Muscle of arm (tissue), 12 donors: ENCODE measurements around the gene GMDS. TPM values are rescaled to one million over a fixed set of nuclear protein-coding genes. Genes with fewer than 3 reads are reported as not detected.

ENCODE experiments used
- DNase-seq: peaks from one replicate; pipeline ENCODE4 v3.0.0-alpha.2; 2013
- polyA plus RNA-seq, 12 donors: library from polyadenylated mRNA; unstranded; fragments of 120-200 nt; gene quantifications; one replicate each; pipeline ENCODE4 v1.2.1, GENCODE V29; 2013; ENCODE audit not compliant: insufficient read length in 12 of 12

The GMDS gene
- polyA plus RNA-seq, 12 donors = 8.6 to 22.6 (median 10.5) TPM; not detected in 1

DNA sequence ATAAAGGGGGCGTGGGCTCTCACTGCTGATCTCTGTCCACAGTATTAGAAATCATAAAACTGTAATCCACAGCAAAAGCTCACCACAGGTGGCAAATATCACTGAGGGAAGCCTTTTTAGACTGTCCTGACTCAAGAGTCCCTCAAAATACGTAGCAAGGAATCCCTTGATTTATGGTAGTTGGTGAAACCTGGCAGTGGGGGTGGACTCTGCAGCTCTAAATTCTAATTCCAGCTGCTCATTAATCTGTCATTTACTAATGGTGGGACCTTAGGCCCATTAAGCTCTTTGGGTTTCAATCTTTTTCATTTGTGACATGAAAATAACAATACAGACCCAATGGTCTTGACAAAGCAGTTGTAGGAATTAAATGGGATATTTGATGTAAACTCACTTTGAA, 32.3 kb downstream of the GMDS start:
- no peak for DNase-seq

DNA sequence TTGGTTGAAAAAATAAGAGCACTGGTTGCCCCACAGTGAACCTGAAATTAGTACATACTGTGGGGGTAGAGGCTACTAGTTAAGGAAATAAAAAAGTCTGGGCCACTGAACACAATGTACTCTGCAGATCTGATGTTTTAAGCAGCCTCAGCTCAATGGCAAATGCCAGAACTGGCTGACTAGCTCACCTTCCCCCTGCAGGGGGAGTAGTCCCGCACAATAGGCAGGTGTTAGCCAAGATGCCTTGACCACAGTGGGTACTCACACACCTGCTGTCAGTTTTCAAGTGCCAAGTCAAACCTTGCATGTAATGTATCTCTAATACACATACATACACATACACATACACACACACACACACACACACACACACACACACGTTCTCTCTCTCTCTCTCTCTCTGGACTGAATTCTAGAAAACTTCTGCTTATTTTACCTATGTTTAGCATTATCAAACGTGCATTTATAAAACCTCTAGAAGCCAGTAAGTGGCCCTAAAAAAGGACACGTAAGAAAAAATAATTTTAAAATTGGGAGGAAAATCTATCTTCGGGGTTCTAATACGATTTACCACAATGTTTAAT, 36.1 kb downstream of the GMDS start:
- DNase-seq = no peak

DNA sequence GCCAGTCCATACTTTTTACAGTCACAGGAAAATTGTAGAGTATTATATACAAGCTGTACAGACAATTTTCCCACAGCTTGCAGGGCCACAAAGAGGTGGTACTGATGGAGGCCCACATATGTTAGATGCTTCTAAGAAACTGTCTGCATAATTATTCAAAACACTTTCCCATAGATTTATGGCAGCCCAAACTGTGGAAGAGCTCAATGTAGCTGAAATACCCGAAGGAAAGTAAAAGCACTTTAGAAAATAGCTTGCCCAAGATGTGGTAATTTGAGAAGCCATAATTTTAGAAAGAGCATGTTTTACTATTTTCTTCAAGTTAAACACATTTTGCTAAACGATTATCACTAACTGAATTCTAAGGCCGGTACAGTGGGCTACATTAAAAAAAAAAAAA, 36.9 kb downstream of the GMDS start:
- no peak for DNase-seq

DNA sequence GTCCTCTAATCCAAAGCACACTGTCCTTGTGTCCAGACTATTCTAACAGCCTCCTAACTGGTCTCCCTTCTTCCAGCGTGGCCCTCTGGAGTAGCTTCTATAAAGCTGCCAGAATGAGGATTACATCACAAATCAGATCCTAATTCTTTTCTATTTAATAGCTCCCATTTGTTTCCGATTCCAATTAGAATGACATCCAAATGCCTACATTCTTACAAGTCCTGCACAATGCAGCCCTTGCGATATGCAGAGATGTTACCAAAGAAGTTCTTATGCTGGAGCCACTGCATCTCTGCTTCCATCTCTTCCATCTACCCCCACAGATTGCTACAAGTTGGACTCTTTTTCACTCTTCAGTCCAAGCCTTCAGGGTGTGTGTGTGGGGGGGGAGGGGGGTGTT, 40.0 kb downstream of the GMDS start:
- DNase-seq = no peak

DNA sequence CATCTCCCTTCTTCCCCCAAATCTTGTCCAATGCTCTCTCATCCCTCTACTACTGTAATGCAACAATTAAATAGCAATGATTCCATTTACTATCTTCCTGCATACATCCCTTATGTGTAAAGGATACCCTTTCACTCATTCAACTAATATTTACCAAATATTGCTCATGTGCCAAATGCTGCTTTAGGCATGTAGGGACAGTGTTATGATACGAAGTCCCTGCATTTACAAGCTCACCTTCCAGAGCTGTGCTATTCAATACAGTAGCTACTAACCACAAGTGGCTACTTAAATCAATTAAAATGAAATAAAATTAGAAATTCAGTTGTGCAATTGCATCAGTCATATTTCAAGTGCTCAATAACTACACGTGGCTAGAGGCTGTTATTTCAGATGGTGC, 41.1 kb downstream of the GMDS start:
- no peak for DNase-seq

DNA sequence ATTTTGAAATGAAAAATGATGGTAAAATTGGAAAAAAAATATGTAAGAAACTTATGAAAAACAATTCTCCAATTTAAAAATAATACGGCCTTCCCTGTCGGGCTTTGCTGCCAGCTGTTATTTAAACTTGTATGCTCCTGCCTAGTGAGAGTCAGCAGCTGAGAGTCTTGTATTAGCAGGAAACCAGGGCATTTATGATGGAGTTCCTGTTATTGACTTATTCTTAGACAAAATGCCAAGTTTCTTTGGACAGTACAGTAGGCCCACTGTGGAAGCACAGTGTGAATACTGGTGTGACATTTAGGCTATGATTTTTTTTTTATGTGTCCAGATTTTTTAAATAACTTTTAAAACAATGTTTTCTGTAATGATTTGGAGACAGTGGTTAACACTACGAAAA, 42.1 kb downstream of the GMDS start:
- DNase-seq = no peak

DNA sequence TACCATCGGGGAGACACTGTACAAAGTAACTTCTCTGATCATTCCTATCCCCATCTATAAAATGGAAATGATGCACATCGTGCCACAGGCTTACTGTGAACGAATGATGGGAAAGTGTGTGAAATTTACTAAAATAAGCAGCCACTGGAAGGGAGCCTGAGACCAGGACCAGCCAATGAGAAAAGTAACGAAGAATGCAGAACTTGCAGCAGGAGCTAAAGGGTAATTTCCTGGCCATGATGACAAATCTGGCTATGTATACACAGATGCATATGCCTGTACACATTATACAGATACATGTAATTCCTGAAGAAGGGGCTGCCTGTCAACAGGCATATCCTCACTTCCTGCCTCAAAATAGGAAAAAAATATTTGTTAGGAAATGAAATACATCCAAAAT, 47.4 kb downstream of the GMDS start:
- no peak for DNase-seq

DNA sequence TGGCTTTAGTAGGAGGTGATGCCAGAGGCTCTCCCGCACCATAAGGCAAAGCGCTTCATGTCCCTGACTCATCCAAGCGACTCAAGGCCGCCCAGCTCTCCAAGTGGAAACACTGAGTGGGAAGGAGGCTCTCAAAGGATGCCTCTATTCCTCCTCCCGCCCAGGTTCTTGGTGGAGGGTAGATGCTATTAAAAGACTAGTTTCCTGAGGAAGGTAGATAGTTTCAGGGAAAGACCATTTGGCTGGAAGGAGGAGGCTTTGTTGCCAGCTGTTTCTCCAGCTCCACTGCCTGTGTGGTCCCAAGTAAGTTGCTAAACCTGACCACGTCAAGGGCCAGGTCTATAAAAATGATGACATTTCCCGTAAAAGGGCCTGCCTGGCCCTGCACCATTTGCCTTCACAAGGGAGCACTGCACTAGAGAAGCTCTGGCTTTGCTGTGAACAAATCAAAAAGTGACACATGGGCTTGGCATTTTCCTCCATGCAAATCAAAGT, 48.2 kb downstream of the GMDS start:
- peak; percentile 24 for DNase-seq

DNA sequence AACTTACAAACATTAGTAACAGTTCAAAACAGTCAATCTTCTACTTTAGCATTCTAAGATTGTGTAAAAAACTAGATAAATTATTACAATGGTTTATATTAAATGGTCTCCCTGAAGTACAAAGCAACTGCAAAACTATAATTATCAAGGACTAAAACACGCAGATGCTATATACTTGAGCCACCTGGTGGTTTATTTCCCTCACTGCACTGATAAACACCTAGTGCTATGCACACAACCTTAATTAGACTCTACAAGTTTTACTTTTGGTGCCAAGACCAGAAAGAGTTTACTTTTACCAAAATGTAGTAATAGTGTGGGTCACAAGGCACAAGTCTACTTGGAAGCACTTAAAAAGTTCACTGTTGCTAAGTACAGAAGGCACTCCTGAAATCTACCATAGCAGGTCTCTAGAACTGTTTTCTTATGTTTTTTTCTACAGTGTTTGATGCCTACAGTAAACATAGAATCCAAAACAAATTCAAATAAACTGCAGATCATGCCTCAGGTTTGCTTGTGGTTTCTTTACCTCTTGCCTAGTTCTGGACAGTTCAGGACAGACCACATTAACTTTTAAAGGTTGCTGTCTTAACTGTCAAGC, 49.2 kb downstream of the GMDS start:
- peak; percentile 34 for DNase-seq

DNA sequence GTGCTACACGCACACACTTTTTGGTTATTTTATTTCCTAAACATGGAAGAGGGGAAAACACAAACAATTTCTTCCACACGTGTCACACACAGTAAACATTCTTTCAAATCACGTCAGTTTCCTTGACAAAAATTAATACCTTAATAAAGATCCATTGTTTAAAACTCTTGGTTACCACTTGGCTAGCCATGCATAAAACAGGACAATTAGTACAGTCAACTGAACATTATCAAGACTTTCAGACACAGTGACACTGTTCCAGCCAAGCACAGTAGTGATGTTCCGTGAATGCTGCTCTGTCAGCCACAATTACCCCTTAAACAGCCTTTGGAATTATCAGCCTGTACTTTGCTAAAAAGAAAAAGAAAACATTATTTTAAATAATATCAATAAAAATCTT, 50.8 kb downstream of the GMDS start:
- DNase-seq = no peak

DNA sequence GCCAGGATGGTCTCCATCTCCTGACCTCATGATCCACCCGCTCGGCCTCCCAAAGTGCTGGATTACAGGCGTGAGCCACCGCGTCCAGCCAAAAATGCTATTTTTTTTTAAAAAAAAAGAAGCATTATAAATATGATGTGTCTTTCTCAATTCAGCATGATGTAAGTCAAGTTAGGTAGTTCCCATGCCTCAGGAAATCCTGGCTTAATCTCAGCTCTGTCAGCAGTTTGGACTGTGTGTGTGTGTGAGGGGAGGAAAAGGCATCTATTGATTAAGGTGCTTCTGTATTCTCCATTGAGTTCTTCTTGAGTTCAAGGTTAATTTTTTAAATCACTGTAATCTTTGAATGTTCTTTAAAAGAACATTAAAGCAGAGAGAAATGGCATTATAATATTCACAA, 51.5 kb downstream of the GMDS start:
- no peak for DNase-seq

DNA sequence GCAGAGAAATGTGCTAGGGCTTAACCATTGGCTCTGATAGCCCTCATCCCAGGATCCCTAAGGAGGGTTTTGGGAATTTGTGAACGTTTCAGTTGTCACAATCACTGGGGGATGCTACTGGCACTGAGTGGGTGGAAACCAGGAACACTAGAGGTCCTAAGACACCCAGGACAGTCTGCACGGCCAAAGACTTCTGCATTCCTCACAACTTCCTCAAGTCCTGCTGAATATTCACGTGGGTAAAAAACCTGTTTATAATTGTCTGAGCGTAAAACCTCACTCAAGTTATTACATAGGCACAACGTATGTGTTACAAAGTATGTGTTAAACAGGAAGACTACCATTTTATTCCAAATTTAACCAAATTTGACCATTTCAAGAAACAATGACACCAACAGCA, 52.4 kb downstream of the GMDS start:
- no peak for DNase-seq

DNA sequence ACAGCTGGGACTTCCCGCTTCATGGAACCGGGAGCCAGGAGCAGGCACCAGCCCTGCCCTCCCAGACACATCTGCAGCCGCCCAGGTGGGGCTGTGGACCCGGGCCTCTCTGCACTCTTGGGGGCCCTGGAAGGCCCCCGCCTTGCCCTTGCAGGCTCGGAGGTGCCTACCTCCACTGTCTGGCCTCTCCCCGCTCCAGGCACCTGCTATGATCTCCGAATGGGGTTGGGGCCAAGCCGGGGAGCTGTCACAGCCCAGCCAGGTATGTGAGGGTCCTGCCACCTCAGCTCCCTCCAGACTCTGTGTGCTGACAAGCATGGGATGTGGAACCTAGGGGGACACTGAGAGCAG, 54.0 kb downstream of the GMDS start:
- DNase-seq = no peak

DNA sequence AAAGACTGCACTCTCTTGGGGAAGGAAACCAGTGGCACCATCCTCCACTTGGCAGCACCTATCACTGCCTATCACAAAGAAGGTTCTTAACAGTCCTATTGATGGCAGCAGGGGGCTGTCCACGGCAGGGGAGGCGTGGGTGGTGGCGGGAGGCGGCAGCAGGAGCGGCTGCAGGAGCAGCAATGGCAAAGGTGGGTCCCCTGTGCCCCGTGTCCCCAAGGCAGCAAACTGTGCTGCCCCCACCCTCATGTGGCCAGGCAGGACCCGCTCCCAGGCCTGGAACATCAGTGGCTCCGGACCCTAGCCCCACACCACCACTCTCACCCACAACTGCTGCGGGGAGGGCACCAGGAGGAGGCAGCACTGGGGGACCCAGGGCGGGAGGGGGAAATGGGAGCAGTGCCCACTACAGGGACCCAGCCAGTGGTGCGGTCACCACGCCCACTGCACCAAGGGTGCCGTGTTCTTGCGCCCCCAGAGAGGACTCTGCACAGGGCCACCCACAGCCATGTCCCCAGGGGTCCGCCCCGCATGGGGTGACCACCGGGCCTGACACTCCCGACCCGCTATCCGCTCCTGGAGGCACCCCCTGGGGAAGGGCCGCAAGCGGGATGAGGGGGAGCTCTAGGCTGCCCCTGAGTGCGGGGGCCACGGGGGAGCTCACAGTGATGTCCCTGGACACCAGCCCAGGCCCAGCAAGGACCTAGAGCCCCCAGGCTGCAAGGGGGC, 54.6 kb downstream of the GMDS start:
- DNase-seq = no peak

DNA sequence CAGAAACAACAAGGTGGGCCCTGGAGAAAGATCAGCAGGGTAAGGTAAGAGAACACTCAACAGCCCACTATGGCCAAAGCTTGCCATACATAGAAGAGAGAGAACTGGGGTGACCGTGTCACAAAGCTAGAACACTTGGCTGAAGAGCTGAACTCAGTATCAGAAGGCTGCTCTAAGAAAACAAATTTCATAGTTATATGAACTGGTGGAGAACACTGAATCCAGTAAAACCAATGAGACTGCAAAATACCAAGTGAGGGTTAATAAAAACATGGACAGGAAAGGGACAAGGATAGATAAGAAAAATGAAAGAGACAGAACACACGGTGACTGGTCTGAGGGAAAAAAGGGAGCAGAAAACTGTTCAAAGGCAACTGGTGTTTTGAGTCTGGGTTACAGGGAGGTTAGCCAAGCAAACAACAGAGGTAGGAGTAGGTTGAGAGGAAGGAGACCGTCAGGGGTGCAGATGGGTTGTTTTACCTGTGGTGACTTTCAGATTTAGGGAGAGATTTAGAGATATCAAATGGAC, 56.5 kb downstream of the GMDS start:
- DNase-seq = no peak

DNA sequence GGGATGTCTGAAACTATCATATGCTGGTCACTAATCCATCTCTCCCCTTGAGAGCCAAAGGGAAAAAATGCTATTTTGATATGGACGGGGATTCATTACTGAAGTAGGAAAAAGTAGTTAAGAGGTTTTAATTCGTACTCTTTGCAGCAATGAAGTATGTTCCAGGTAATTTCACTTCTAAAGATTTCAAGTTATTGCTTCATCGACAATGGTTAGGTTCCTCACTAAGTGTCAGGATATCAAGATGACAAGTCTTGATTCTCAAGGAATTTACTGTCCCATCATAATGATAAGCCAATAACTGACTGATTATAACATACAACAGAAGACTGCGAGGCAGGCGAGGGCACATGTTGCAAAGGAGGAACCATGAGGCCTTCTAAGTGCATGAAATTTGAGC, 57.0 kb downstream of the GMDS start:
- DNase-seq = no peak

DNA sequence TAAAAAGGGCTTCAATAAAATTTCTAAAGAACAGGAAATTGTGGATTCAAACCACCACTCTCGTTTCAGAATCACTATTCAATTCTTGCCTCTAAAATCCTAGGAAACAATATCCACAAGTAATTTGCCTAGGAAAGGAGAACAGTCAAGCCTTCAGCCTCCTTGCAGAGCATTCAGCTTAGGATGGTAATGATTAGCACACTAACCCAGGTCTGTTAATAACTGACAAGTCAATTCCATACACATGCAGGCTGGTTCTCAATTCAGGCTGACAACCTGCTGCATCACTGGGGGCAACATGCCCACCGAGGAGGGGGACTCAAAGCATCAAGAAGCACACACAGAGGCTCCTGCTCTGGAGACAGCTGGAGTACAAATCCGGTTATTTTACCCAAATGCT, 57.6 kb downstream of the GMDS start:
- DNase-seq = no peak

DNA sequence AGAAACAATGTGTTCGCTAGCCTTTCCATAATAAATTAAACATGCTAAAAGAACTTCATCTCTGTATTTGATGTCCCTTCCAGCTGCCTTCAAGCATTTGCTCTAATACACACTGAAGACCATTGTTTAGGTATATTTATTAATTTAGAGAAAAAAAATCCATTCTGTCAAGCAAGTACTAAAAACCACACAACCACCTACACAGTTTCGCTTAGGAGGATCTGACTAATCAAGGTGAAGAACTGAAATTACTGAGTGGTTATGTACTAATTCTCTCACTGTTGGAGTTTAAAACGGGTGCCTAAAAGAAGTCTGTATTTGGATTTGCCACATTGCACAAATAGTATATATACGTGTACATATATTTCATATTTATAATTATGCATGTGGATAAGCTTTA, 58.9 kb downstream of the GMDS start:
- DNase-seq = no peak

DNA sequence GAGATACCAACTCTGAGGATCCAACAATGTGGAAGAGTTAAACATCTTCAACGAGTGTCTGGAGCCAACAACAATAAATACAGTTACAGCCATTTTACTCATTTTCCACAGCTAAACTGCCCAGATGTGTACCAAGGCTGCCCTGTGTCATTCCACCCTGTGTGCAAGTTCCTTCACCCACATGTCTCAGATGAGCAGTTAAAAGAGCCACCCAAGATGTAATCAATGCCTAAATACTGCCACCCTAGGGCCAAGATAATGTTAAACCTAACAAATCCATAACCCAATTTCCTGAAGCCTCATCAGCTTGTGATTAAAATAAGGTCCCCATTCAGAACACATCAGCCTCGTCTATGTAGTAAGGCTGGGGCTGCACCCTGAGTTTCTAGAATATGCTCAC, 59.9 kb downstream of the GMDS start:
- DNase-seq = no peak

DNA sequence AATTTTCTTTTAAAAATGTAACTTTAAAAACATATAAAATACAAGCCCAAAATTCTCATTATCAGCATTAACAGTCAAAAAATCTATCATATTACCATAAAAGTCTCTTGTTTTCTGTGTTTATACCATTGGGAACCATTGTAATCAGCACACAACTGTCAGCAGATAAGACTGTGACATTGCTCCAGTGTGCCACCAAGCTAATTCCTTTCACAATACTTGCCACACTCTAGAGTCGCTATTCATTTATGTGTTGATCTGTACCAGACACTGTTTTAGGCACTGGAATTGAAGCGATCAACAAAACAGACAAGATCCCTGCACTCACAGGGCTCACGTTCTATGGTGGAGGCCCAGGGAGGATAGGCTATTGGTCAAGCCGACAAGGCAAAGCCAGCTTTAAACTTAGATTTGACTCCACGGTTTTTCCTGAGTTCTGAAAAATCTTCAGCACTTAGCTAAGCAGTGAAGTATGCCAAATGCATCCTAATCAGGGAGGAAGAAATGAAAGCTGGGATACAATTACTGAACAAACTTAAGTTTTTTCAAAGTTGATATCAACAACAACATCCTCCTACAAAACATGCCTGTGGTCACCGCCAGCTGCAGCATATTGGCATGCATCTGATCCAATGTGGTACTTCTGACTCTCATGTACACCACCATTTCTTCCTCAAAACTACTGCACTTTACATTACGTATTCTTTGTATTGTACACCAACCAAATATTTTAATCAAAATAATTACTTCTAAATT, 60.5 kb downstream of the GMDS start:
- DNase-seq = no peak

DNA sequence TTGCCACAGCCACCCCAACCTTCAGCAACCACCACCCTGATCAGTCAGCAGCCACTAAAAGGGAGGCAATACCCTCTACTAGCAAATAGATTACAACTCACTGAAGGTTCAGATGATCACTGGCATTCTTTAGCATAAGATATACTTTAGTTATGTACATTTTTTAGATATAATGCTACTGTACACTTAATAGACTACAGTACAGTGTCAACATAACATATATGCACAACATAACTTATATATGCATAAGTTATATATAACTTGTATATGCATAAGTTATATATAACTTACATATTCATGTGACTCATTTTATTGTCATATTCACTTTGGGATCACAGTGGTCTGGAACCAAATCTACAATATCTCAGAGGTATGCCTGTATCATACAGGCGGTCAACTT, 61.7 kb downstream of the GMDS start:
- no peak for DNase-seq

DNA sequence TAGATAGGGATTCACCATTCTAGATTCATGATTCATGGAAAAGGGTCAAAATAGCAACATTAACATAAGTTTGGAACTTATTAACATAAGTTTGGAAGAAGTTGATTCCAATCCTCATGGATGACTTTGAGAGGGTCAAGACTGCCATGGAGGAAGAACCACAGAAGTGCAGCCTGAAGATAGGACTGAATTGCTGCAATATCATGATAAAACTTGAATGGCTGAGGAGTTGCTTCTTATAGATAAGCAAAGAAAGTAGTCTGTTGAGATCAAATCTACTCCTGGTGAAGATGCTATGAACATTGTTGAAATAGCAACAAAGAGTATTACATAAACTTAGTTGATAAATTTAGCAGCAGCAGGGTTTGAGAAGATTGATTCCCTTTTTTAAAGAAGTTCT, 62.2 kb downstream of the GMDS start:
- no peak for DNase-seq

DNA sequence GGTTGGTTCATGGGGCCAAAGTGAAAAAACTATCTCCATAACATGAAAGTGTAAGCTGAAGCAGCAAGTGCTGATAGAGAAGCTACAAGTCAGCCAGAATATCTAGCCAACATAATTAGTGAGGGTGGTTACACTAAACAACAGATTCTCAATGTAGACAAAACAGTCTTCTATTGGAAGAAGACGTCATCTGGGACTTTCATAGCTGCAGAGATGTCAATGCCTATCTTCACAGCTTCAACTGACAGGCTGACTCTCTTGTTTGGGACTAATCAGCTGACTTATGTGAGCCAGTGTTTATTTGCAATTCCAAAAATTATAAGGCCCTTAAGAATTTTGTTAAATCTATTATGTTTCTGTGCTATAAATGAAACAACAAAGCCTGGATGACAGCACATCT, 63.2 kb downstream of the GMDS start:
- DNase-seq = no peak
